ENCODE results near the gene NPHP4. TPM values are rescaled to one million over a fixed set of nuclear protein-coding genes. Genes with fewer than 3 reads are reported as not detected.

The NPHP4 gene
- total and polyA plus RNA-seq, 2 donors (not counting 3 experiments of a cell fraction or from before 2014, with no cell fraction given): 4.4 to 11.7 TPM

DNA sequence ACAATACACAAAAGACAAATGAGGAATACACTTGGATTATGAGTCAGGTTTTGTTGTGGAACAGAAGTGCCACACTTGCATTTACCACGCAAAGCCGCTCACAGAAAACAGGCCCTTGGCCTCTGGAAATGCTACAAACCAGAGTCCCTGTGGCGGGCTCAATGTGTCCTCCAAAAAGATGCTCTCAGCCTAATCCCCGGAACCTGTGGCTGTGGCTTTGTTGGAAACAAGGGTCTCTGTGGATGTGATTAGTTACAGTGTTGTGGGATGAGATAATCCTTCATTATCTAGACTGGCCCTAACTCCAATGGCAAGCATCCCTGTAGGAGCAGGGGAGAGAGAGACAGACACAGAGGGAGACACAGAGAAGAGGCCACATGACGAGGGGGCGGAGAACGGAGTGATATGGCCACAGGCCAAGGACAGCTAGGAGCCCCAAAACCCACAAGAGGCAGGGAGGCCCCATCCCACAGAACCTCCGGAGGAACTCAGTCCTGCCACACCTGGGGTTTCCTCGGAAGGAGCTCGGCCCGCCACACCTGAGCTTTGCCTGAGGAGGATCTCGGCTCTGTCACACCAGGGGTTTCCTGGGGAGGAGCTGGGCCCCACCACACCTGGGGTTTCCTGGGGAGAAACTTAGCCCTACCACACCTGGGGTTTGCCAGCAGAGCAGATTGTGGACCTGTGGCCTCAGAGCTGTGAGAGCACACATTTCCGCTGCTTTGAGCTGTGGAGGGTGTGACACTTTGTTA is 55.4 kb downstream of the NPHP4 start:
- H3K79me2 ChIP-seq (ENCODE audit: control insufficient read depth, insufficient read depth, low read length): no peaks in the 10 kb centered on the region
- peaks cover 0 to 4% of the 10 kb centered on the region in 2 experiments for H3K36me3 ChIP-seq (ENCODE audit: control insufficient read depth in 2 of 2, extremely low read depth in 1 of 2, insufficient read depth in 2 of 2, low read length in 2 of 2)
- BruUV-seq (replicated peaks): no TSS peak
- H3K9ac ChIP-seq (replicated peaks; ENCODE audit: extremely low read depth, insufficient read depth, low read length): no peak overlapping the region
- ChIA-PET POLR2A (no interaction called here), CTCF (no interaction called here)
- no peaks in the 10 kb centered on the region for H4K20me1 ChIP-seq (replicated peaks; ENCODE audit: control insufficient read depth, extremely low read depth, insufficient read depth, low read length)
- H3K27me3 ChIP-seq (ENCODE audit: control insufficient read depth in 2 of 2, insufficient read depth in 2 of 2, low read length in 2 of 2): no peaks in the 10 kb centered on the region
- no peak overlapping the region for H3K27ac ChIP-seq (ENCODE audit: insufficient read depth, low read depth, low read length)
- H2AFZ ChIP-seq (ENCODE audit: low read depth, low read length): no peak overlapping the region
- no peak for FAIRE-seq
- intact Hi-C loops (cut with micrococcal nuclease) (no loop called here), dilution Hi-C loops (cut with MboI; ENCODE audit: extremely low pct_ligation_motif_present, low sequenced_read_pairs) (no loop called here)
- no peak for DNase-seq (ENCODE audit: low read depth, low spot score)
- H3K9me3 ChIP-seq (replicated peaks; ENCODE audit: control insufficient read depth, insufficient read depth, low read length): no peaks in the 10 kb centered on the region
- no peaks in the 10 kb centered on the region for H3K9me1 ChIP-seq (replicated peaks; ENCODE audit: control insufficient read depth, extremely low read depth, insufficient read depth, low read length)
- H3K4me3 ChIP-seq (replicated peaks in 1 of 3; ENCODE audit: insufficient read depth in 1 of 3, low read depth in 1 of 3, low read length in 3 of 3): no peak overlapping the region
- H3K4me1 ChIP-seq (ENCODE audit: control insufficient read depth, extremely low read depth, insufficient read depth, low read length): no peaks in the 10 kb centered on the region
- TF ChIP-seq, protein P1, sequence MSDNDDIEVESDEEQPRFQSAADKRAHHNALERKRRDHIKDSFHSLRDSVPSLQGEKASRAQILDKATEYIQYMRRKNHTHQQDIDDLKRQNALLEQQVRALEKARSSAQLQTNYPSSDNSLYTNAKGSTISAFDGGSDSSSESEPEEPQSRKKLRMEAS (IDR thresholded peaks at IDR 0.05; ENCODE audit: insufficient read depth, insufficient read length): no peak
- TF ChIP-seq JUN (IDR thresholded peaks at IDR 0.05; ENCODE audit: borderline replicate concordance, insufficient read depth, insufficient read length, low read depth) (no peak), MYC (IDR thresholded peaks at IDR 0.05; ENCODE audit: low read depth, low read length) (no peak), FOS (IDR thresholded peaks at IDR 0.05; ENCODE audit: borderline replicate concordance, insufficient read depth, low read length) (no peak), EZH2 (IDR thresholded peaks at IDR 0.05; ENCODE audit: borderline replicate concordance, low read depth, low read length, severe bottlenecking) (no peak), GATA2 (IDR thresholded peaks at IDR 0.05; ENCODE audit: insufficient read depth, insufficient read length, low read depth, low read length) (no peak), POLR2A (IDR thresholded peaks at IDR 0.05; ENCODE audit: low read depth, low read length) (no peak), POLR2AphosphoS5 (IDR thresholded peaks at IDR 0.05; ENCODE audit: insufficient read depth, low read depth, low read length) (no peak)
- TF ChIP-seq, protein P2, sequence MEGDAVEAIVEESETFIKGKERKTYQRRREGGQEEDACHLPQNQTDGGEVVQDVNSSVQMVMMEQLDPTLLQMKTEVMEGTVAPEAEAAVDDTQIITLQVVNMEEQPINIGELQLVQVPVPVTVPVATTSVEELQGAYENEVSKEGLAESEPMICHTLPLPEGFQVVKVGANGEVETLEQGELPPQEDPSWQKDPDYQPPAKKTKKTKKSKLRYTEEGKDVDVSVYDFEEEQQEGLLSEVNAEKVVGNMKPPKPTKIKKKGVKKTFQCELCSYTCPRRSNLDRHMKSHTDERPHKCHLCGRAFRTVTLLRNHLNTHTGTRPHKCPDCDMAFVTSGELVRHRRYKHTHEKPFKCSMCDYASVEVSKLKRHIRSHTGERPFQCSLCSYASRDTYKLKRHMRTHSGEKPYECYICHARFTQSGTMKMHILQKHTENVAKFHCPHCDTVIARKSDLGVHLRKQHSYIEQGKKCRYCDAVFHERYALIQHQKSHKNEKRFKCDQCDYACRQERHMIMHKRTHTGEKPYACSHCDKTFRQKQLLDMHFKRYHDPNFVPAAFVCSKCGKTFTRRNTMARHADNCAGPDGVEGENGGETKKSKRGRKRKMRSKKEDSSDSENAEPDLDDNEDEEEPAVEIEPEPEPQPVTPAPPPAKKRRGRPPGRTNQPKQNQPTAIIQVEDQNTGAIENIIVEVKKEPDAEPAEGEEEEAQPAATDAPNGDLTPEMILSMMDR (IDR thresholded peaks at IDR 0.05; ENCODE audit: extremely low read depth in 1 of 2, insufficient read depth in 1 of 2, low read depth in 1 of 2, low read length in 2 of 2): no peak
- H3K4me2 ChIP-seq (ENCODE audit: insufficient read depth, low read length): no peak overlapping the region

Measured in endothelial cell of umbilical vein (primary cell).